Psoas muscle (tissue), 8 donors: ENCODE results near the gene RGS9. TPM values are rescaled to one million over a fixed set of nuclear protein-coding genes. Genes with fewer than 3 reads are reported as not detected.

Experiments used
- ATAC-seq, 4 donors: fragments of 200-7000 bp; cut with Tn5 transposase; one replicate each; pipeline ENCODE4 v1.9.1; 2020; ENCODE audit warnings: moderate library complexity in 3 of 4, mild to moderate bottlenecking in 2 of 4
- DNase-seq, 2 donors: peaks; one replicate each; pipeline ENCODE4 v3.0.0-alpha.2; 2020
- H3K27ac ChIP-seq: fragments of 200-600 bp; one replicate; pipeline ENCODE4 v1.8.0; 2022
- H3K27me3 ChIP-seq, 3 donors: fragments of 200-600 bp in 1 of 3; one replicate each; pipeline versions ENCODE4 v1.6.1 to v1.8.0; 2013 to 2022; ENCODE audit warnings: low read length in 2 of 3, mild to moderate bottlenecking in 2 of 3, moderate library complexity in 1 of 3; ENCODE audit not compliant: insufficient read depth in 3 of 3
- H3K36me3 ChIP-seq, 2 donors: fragments of 200-600 bp in 1 of 2; one replicate each; pipeline versions ENCODE4 v1.6.1 to v1.8.0; 2013 to 2022; ENCODE audit warnings: low read depth in 1 of 2, mild to moderate bottlenecking in 1 of 2, moderate library complexity in 1 of 2; ENCODE audit not compliant: insufficient read depth in 1 of 2
- H3K4me1 ChIP-seq: fragments of 200-600 bp; one replicate; pipeline ENCODE4 v1.8.0; 2022
- H3K4me3 ChIP-seq: fragments of 200-600 bp; one replicate; pipeline ENCODE4 v1.8.0; 2022; ENCODE audit warnings: mild to moderate bottlenecking
- H3K9me3 ChIP-seq: fragments of 200-600 bp; one replicate; pipeline ENCODE4 v1.8.0; 2022
- WGBS, 3 donors: extraction: QIAGEN DNeasy Blood & Tissue Kit; methylation state at CpG; one replicate each; pipeline versions ENCODE4 v1.1.6 to v1.1.7; 2013; 5-methylcytosine and 5-hydroxymethylcytosine counted together
- intact Hi-C, 2 donors: fragments of 100-400 bp; cut with DNase I; formaldehyde crosslinking; loops; one replicate each; pipeline versions ENCODE4 v1.11.0 to v1.14.2; 2022
- polyA plus RNA-seq, 3 donors: library from polyadenylated mRNA; stranded (reverse); fragments of 200-250 nt; gene quantifications; one replicate each; pipeline ENCODE4 v1.2.3, GENCODE V29; 2013
- total RNA-seq, 4 donors: library from RNA; stranded (reverse); fragmentation: NEBNext Ultra II Directional in 2 of 4; extraction: Animal tissue kit (Norgen Biotek cat#: 25700) in 2 of 4; gene quantifications; one replicate each; pipeline versions ENCODE4 v1.2.1 to v1.2.4, GENCODE V29; 2021 to 2023
- TF ChIP-seq, protein P1 (sequence below): fragments of 200-600 bp; IDR thresholded peaks from one replicate; pipeline ENCODE4 v1.8.0; 2022; ENCODE audit warnings: antibody characterized with exemption
- donor health status: healthy with polysubstance abuse.
- donor health status: DM: no; HTN: no; CAD: no; lungs with moderate emphysema.
- donor health status: Bipolar disorder and iron deficiency.
- donor health status: healthy.
- donor health status: DM: yes; HTN: yes; CAD: no.
- donor health status: DM: no; HTN: no; CAD: no.
- donor health status: DM: no; HTN: no; CAD: no.
- donor health status: DM: yes; HTN: yes; CAD: no.

The RGS9 gene
- total and polyA plus RNA-seq, 7 donors: 0.33 to 4.8 (median 2.1) TPM

DNA sequence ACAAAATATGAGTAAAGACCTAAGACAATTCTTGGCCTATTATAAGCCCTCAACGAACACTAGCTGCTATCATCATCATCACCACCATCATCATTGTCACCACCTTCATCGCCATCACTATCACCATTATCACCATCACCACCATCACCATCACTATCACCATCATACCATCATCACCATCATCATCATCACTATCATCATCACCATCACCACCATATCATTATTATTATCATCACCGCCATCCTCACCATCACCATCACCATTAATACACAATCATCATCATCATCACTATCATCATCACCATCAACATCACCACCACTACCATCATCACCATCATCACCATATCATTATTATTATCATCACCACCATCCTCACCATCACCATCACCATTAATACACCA, 82.5 kb downstream of the RGS9 start:
- Histone ChIP-seq H3K9me3 (no peaks in the 10 kb centered on the region), H3K27ac (no peak overlapping the region), H3K36me3 (no peaks in the 10 kb centered on the region), H3K27me3 (peaks cover 0 to 7% (median 0%) of the 10 kb centered on the region in 3 donors), H3K4me3 (no peak overlapping the region), H3K4me1 (no peaks in the 10 kb centered on the region)
- DNase-seq (no peak), ATAC-seq (no peak)
- TF ChIP-seq, protein P1, sequence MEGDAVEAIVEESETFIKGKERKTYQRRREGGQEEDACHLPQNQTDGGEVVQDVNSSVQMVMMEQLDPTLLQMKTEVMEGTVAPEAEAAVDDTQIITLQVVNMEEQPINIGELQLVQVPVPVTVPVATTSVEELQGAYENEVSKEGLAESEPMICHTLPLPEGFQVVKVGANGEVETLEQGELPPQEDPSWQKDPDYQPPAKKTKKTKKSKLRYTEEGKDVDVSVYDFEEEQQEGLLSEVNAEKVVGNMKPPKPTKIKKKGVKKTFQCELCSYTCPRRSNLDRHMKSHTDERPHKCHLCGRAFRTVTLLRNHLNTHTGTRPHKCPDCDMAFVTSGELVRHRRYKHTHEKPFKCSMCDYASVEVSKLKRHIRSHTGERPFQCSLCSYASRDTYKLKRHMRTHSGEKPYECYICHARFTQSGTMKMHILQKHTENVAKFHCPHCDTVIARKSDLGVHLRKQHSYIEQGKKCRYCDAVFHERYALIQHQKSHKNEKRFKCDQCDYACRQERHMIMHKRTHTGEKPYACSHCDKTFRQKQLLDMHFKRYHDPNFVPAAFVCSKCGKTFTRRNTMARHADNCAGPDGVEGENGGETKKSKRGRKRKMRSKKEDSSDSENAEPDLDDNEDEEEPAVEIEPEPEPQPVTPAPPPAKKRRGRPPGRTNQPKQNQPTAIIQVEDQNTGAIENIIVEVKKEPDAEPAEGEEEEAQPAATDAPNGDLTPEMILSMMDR: no peak
- intact Hi-C loops: no loop called here
- 97 to 100% (median 98%) methylated on average over 3 of the region's 3 CpGs for WGBS, 3 donors

DNA sequence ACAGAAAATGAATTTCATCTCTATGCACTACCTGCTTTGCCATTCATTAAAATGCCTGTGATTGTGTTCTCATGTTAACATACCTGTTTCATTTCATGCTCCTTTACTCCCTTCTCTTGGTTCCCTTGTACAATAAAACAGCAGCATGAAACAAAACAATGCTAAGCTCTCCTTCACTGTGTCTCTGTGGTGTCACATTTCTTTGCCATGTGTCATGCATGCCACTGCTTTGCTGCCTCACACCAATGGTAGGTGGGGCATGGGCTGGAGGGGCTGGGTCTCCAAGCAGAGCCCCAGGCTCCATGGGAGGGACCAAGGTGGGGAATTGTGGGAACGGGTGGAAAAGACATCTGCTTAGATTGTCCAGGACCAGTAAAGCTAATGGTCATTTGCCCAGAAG, 83.6 kb downstream of the RGS9 start:
- Histone ChIP-seq H3K27ac (no peak overlapping the region), H3K4me3 (no peak overlapping the region), H3K4me1 (no peaks in the 10 kb centered on the region), H3K36me3 (no peaks in the 10 kb centered on the region), H3K9me3 (no peaks in the 10 kb centered on the region), H3K27me3 (peaks cover 0 to 7% (median 0%) of the 10 kb centered on the region in 3 donors)
- ATAC-seq: no peak
- 49 to 83% (median 50%) methylated on average over 1 of the region's 1 CpG for WGBS, 3 donors
- no peak for DNase-seq
- intact Hi-C loops: no loop called here
- TF ChIP-seq, protein P1: no peak

DNA sequence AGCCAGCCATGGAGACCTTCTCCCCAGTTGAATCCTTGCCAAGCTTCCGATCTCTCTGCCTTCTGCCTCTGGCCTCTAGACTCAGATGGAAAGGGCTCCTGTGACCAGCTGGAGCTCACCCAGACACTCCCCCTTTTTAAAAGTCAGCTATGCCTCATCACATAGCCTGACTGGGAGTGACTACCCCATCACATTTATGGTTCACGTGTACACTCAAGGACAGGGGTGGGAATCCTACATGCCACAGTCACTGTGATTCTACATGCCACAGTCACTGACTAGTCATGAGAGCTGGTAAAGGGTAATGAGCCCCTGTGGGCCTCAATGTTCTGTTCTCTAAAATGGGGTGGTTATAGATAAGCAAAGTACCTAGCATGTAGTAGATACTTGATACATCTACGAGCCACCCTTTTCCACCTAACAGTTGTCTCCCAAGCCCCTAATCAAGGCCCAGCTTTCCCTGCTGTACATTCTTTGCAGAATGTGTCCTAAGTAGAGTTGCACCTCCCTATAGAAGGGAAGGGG, 85.1 kb downstream of the RGS9 start:
- no peak overlapping the region for H3K27ac ChIP-seq

DNA sequence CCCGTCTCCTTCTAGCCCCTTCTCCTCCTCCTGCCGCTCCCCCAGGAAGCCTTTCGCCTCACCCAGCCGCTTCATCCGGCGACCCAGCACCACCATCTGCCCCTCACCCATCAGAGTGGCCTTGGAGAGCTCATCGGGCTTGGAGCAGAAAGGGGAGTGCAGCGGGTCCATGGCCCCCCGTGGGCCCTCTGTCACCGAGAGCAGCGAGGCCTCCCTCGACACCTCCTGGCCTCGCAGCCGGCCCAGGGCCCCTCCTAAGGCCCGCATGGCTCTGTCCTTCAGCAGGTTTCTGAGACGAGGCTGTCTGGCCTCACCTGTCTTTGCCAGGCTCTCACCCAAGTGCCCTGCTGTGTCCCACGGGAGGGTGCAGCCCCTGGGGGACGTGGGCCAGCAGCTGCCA, 87.9 kb downstream of the RGS9 start:
- H3K4me3 ChIP-seq: no peak overlapping the region
- 85 to 88% (median 87%) methylated on average over 18 of the region's 18 CpGs for WGBS, 3 donors
- no peaks in the 10 kb centered on the region for H3K9me3 ChIP-seq
- no peak overlapping the region for H3K27ac ChIP-seq
- TF ChIP-seq, protein P1: no peak
- no peak for ATAC-seq
- no peaks in the 10 kb centered on the region for H3K36me3 ChIP-seq
- intact Hi-C loops: no loop called here
- H3K27me3 ChIP-seq: peaks cover 0 to 2% (median 0%) of the 10 kb centered on the region in 3 donors
- no peak for DNase-seq
- no peaks in the 10 kb centered on the region for H3K4me1 ChIP-seq

More for the DNA sequence above, 85.1 kb downstream of the RGS9 start:
- no peak overlapping the region for H3K4me3 ChIP-seq
- intact Hi-C loops: no loop called here
- no peaks in the 10 kb centered on the region for H3K9me3 ChIP-seq
- H3K27me3 ChIP-seq: peaks cover 0 to 6% (median 2%) of the 10 kb centered on the region in 3 donors
- no peak for DNase-seq
- TF ChIP-seq, protein P1: no peak
- no peaks in the 10 kb centered on the region for H3K4me1 ChIP-seq
- H3K36me3 ChIP-seq: no peaks in the 10 kb centered on the region
- 59 to 66% (median 63%) methylated on average over 3 of the region's 3 CpGs for WGBS, 3 donors
- ATAC-seq: no peak

DNA sequence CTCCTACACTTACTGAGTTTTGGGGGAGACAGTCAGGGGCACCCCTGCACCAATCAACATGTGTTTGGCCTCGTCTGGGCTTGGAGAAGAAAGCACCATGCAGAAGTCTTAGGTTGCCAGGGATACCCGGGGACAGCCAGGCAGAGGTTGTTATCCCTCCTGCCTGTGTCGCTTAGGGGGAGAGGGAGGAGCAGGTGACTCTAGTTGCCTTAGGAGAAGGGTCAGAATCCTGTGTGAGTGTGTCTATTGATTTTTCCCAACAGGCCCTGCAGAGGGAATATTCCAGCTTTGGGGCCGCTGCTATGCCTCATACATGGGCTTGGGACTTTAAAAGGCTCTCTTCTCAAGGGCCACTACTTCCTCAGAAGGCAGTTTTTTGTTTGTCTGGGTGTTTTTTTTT, 89.1 kb downstream of the RGS9 start:
- peaks cover 0 to 2% (median 0%) of the 10 kb centered on the region in 3 donors for H3K27me3 ChIP-seq
- H3K4me3 ChIP-seq: no peak overlapping the region
- intact Hi-C loops: no loop called here
- WGBS, 3 donors: 54 to 63% (median 59%) methylated on average over 4 of the region's 4 CpGs
- H3K9me3 ChIP-seq: no peaks in the 10 kb centered on the region
- no peaks in the 10 kb centered on the region for H3K4me1 ChIP-seq
- DNase-seq (no peak), ATAC-seq (no peak)
- no peaks in the 10 kb centered on the region for H3K36me3 ChIP-seq
- H3K27ac ChIP-seq: no peak overlapping the region
- TF ChIP-seq, protein P1: no peak
